GM12878 (cell line): ENCODE data around the gene PIGM. TPM values are rescaled to one million over a fixed set of nuclear protein-coding genes. Genes with fewer than 3 reads are reported as not detected.

Source experiments
- ATAC-seq: fragments of 200-7000 bp; cut with Tn5 transposase; 3 replicates; pipeline ENCODE4 v1.9.1; 2020; ENCODE audit warnings: mild to moderate bottlenecking, moderate library complexity
- BruUV-seq: library from RNA; stranded (reverse); fragments of 400-500 nt; replicated peaks from 2 replicates; lab custom pipeline; 2021; lab: Mats Ljungman, UMichigan
- CTCF ChIA-PET: fragments of 300-600 bp; sonication (Branson Sonifier 250); formaldehyde crosslinking; extraction: SDS; loops from one replicate; lab custom pipeline; 2021; ENCODE audit warnings: inconsistent platforms; lab: Yijun Ruan, JAX
- POLR2A ChIA-PET: fragments of 350-600 bp; formaldehyde crosslinking; extraction: SDS; loops from one replicate; lab custom pipeline; 2021; ENCODE audit warnings: inconsistent platforms; lab: Charles Lee
- RAD21 ChIA-PET: fragments of 300-600 bp; sonication (Branson Sonifier 250); formaldehyde crosslinking; loops from one replicate; lab custom pipeline; 2023; ENCODE audit warnings: antibody characterized with exemption; ENCODE audit not compliant: unreplicated experiment; lab: Charles Lee
- SMC1A ChIA-PET: fragments of 300-600 bp; sonication (Branson Sonifier 250); formaldehyde crosslinking; loops from one replicate; lab custom pipeline; 2023; ENCODE audit not compliant: unreplicated experiment, uncharacterized antibody; lab: Charles Lee
- DNase-seq: peaks from one replicate; pipeline ENCODE4 v3.0.0-alpha.2; 2011; ENCODE audit warnings: low read depth, low spot score
- FAIRE-seq: peaks from 3 replicates; lab custom pipeline; 2011; peaks lifted over from hg19 to GRCh38; lab: Jason Lieb, UNC
- H2AFZ ChIP-seq: 2 replicates; pipeline ENCODE4 v1.6.0; 2011; ENCODE audit warnings: low read depth, low read length, control low read depth; ENCODE audit not compliant: control insufficient read depth
- H3K27ac ChIP-seq: 2 replicates; pipeline ENCODE4 v1.5.1; 2011; ENCODE audit warnings: control low read depth; ENCODE audit not compliant: control insufficient read depth, insufficient read depth
- H3K27me3 ChIP-seq, 2 experiments: replicated peaks in 1 of 2; 2 replicates each; pipeline versions ENCODE4 v1.6.0 to v1.6.1; 2011; ENCODE audit warnings: low read length in 1 of 2; ENCODE audit not compliant: control insufficient read depth in 2 of 2, insufficient read depth in 2 of 2
- H3K36me3 ChIP-seq, 2 experiments: 2 replicates each; pipeline ENCODE4 v1.5.1; 2011; ENCODE audit warnings: low read length in 1 of 2; ENCODE audit not compliant: control insufficient read depth in 2 of 2, insufficient read depth in 2 of 2
- H3K4me1 ChIP-seq: 2 replicates; pipeline ENCODE4 v1.6.1; 2011; ENCODE audit warnings: mild to moderate bottlenecking, low read length, moderate library complexity, mixed read lengths; ENCODE audit not compliant: control insufficient read depth, insufficient read depth
- H3K4me2 ChIP-seq: 2 replicates; pipeline ENCODE4 v1.6.0; 2011; ENCODE audit warnings: control low read depth; ENCODE audit not compliant: control insufficient read depth, insufficient read depth
- H3K4me3 ChIP-seq: fragments of 200-600 bp; sonication (generic); 2 replicates; pipeline ENCODE4 v1.5.1; 2016
- H3K79me2 ChIP-seq: 2 replicates; pipeline ENCODE4 v1.6.0; 2011; ENCODE audit warnings: low read length; ENCODE audit not compliant: control insufficient read depth, insufficient read depth
- H3K9ac ChIP-seq: 2 replicates; pipeline ENCODE4 v1.8.0; 2011; ENCODE audit warnings: low read length, control low read depth, mixed read lengths; ENCODE audit not compliant: control insufficient read depth, insufficient read depth
- H3K9me3 ChIP-seq: replicated peaks from 3 replicates; pipeline ENCODE4 v1.5.1; 2011; ENCODE audit warnings: mild to moderate bottlenecking, low read length; ENCODE audit not compliant: control insufficient read depth, insufficient read depth
- H4K20me1 ChIP-seq: 2 replicates; pipeline ENCODE4 v1.6.0; 2011; ENCODE audit not compliant: control insufficient read depth, insufficient read depth
- BMI1 ChIP-seq: fragments of 450-650 bp; IDR thresholded peaks from 2 replicates; pipeline ENCODE4 v1.6.1; 2016; ENCODE audit warnings: mild to moderate bottlenecking, moderate library complexity, borderline replicate concordance
- EED ChIP-seq: sonication (generic); IDR thresholded peaks from 2 replicates; pipeline ENCODE4 v1.6.1; 2016; ENCODE audit warnings: antibody characterized with exemption, low read depth
- ELK1 ChIP-seq: IDR thresholded peaks from 2 replicates; pipeline ENCODE4 v1.6.1; 2012; ENCODE audit warnings: low read depth, low read length, improper control_type of control experiment
- RELB ChIP-seq: fragments of 450-650 bp; IDR thresholded peaks from 2 replicates; pipeline ENCODE4 v1.6.1; 2017; ENCODE audit warnings: low read depth, mild to moderate bottlenecking, moderate library complexity
- SRF ChIP-seq, 2 experiments: IDR thresholded peaks; 2 replicates each; pipeline ENCODE4 v1.6.1; 2011; ENCODE audit warnings: low read depth in 2 of 2, low read length in 2 of 2, mild to moderate bottlenecking in 1 of 2, moderate library complexity in 1 of 2
- WGBS: methylation state at CpG from one replicate; pipeline ENCODE4 v1.1.6; 2016; ENCODE audit warnings: low lambda C conversion rate; ENCODE audit not compliant: insufficient replicate concordance, insufficient coverage; ENCODE audit errors: missing lambda C conversion rate; 5-methylcytosine and 5-hydroxymethylcytosine counted together
- in situ Hi-C: fragments of 300-500 bp; cut with MboI; formaldehyde crosslinking; loops from 9 replicates; pipeline ENCODE4 v1.14.3; 2018; ENCODE audit warnings: mixed read lengths
- intact Hi-C: fragments of 100-400 bp; cut with micrococcal nuclease; formaldehyde crosslinking; loops from one replicate; pipeline ENCODE4 v1.14.2; 2022; ENCODE audit not compliant: unreplicated experiment
- polyA plus RNA-seq, 11 experiments: library from polyadenylated mRNA; depleted of rRNA in 4 of 11; unstranded in 6 of 11; stranded (reverse) in 5 of 11; fragments of >200 nt; fragmentation: Nextera tagmentation in 4 of 11; fragmentation: Illumina TruSeq in 1 of 11; extraction: Ambion mirVana in 4 of 11; extraction: Trizol in 1 of 11; gene quantifications; 1 replicate in 1 of 11; 2 replicates in 10 of 11; pipeline versions ENCODE4 v1.2.1 to v1.2.3, GENCODE V29; 2011 to 2016; ENCODE audit warnings: inconsistent platforms in 2 of 11, missing spikeins in 2 of 11, low read depth in 1 of 11
- total RNA-seq, 4 experiments: library from RNA; depleted of rRNA in 3 of 4; stranded (reverse); fragments of >200 nt in 3 of 4; fragmentation: Illumina TruSeq in 1 of 4; extraction: Trizol in 1 of 4; gene quantifications; 2 replicates each; pipeline versions ENCODE4 v1.2.1 to v1.2.3, GENCODE V29; 2013 to 2021
- TF ChIP-seq, protein P1 (sequence below): IDR thresholded peaks from 2 replicates; pipeline ENCODE4 v1.6.1; 2011; ENCODE audit warnings: low read depth, low read length, improper control_type of control experiment, borderline replicate concordance

PIGM gene
- total and polyA plus RNA-seq, 10 of the 15 experiments (the other 5 are each of a cell fraction or from before 2014, with no cell fraction given) = 2.6 to 6.1 (median 4.6) TPM

DNA sequence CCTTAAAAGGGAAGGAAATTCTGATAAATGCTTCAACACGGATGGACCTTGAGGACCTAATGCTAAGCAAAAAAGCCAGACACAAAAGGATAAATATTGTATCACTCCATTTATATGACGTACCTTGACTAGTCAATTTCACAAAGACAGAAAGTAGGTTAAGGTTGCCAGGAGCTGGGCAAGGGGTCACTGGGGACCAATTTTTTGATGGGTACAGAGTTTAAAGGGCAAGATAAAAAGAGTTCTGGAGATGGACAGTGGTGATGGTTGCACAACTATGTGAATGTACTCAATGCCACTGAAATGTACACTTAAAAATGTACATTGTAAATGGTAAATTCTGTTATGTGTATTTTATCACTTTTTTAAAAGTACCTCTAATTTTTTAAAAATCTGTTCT lies 45.7 kb downstream of the PIGM start:
- CTCF ChIA-PET = no interaction called here
- BruUV-seq = no TSS peak

More for the DNA sequence above, 45.7 kb downstream of the PIGM start:
- H3K9ac ChIP-seq = no peak overlapping the region
- WGBS = 36% methylated on average over 2 of the region's 2 CpGs
- no peaks in the 10 kb centered on the region for H3K36me3 ChIP-seq
- no peak overlapping the region for H3K4me3 ChIP-seq
- no peaks in the 10 kb centered on the region for H3K9me3 ChIP-seq
- RAD21 ChIA-PET = no interaction called here
- H3K27me3 ChIP-seq = peaks cover 0 to 2% of the 10 kb centered on the region in 2 experiments; a peak in 1 of 4 replicates
- no peak overlapping the region for H3K27ac ChIP-seq
- no peak overlapping the region for H3K4me2 ChIP-seq
- TF ChIP-seq EED = no peak
- no peak for TF ChIP-seq RELB
- TF ChIP-seq, protein P1, sequence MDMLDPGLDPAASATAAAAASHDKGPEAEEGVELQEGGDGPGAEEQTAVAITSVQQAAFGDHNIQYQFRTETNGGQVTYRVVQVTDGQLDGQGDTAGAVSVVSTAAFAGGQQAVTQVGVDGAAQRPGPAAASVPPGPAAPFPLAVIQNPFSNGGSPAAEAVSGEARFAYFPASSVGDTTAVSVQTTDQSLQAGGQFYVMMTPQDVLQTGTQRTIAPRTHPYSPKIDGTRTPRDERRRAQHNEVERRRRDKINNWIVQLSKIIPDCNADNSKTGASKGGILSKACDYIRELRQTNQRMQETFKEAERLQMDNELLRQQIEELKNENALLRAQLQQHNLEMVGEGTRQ = no peak
- no peak for TF ChIP-seq BMI1
- no peak for TF ChIP-seq ELK1
- TF ChIP-seq SRF (IDR thresholded peaks at IDR 0.05; ENCODE audit: low read depth in 2 of 2, low read length in 2 of 2) = no peak
- no peaks in the 10 kb centered on the region for H3K4me1 ChIP-seq
- H4K20me1 ChIP-seq = no peaks in the 10 kb centered on the region
- SMC1A ChIA-PET = no interaction called here
- FAIRE-seq = no peak
- POLR2A ChIA-PET = no interaction called here
- intact Hi-C loops = no loop called here
- H3K79me2 ChIP-seq = no peaks in the 10 kb centered on the region
- no peak for ATAC-seq
- H2AFZ ChIP-seq = no peak overlapping the region
- DNase-seq = no peak
- in situ Hi-C loops = no loop called here
